H1 (cell line): Measurements from ENCODE around the gene SLC66A1. TPM values are rescaled to one million over a fixed set of nuclear protein-coding genes. Genes with fewer than 3 reads are reported as not detected.

Experiments
- ATF3 ChIP-seq: IDR thresholded peaks from 2 replicates; pipeline ENCODE4 v1.6.1; 2011; ENCODE audit warnings: low read depth, mild to moderate bottlenecking, low read length; ENCODE audit not compliant: insufficient read depth
- BACH1 ChIP-seq: IDR thresholded peaks from 2 replicates; pipeline ENCODE4 v1.6.1; 2012; ENCODE audit warnings: low read length, improper control_type of control experiment
- BRCA1 ChIP-seq: IDR thresholded peaks from 2 replicates; pipeline ENCODE4 v1.6.1; 2012; ENCODE audit warnings: low read depth, low read length, improper control_type of control experiment
- EP300 ChIP-seq, 2 experiments: IDR thresholded peaks; 1 replicate in 1 of 2; 2 replicates in 1 of 2; pipeline ENCODE4 v1.6.1; 2011 to 2012; ENCODE audit warnings: low read depth in 2 of 2, low read length in 2 of 2, mild to moderate bottlenecking in 2 of 2, borderline replicate concordance in 1 of 2, inconsistent platforms in 1 of 2, moderate library complexity in 1 of 2
- GTF2F1 ChIP-seq: IDR thresholded peaks from 2 replicates; pipeline ENCODE4 v1.6.1; 2012; ENCODE audit warnings: low read depth, low read length, improper control_type of control experiment, borderline replicate concordance
- PHF8 ChIP-seq: fragments of 200-600 bp; sonication (generic); conservative IDR thresholded peaks from 2 replicates; pipeline ENCODE4 v1.7.1; 2012; ENCODE audit warnings: low read depth, mild to moderate bottlenecking, inconsistent platforms, low read length, moderate library complexity
- POLR2A ChIP-seq, 2 experiments: IDR thresholded peaks; 1 replicate in 1 of 2; 2 replicates in 1 of 2; pipeline ENCODE4 v1.6.1; 2011; ENCODE audit warnings: low read depth in 2 of 2, low read length in 2 of 2, mild to moderate bottlenecking in 2 of 2; ENCODE audit errors: control extremely low read depth in 1 of 2
- POU5F1 ChIP-seq: IDR thresholded peaks from 2 replicates; pipeline ENCODE4 v1.6.1; 2011; ENCODE audit warnings: low read depth, mild to moderate bottlenecking, low read length, moderate library complexity
- SP1 ChIP-seq: IDR thresholded peaks from 2 replicates; pipeline ENCODE4 v1.6.1; 2011; ENCODE audit warnings: low read depth, low read length
- TAF7 ChIP-seq: optimal IDR thresholded peaks from 2 replicates; pipeline ENCODE3; 2011; ENCODE audit warnings: low read depth, mild to moderate bottlenecking, inconsistent platforms, low read length, moderate library complexity, borderline replicate concordance
- USF2 ChIP-seq: IDR thresholded peaks from 2 replicates; pipeline ENCODE4 v1.6.1; 2011; ENCODE audit warnings: low read length, improper control_type of control experiment
- polyA plus RNA-seq, 7 experiments: library from polyadenylated mRNA; depleted of rRNA in 3 of 7; stranded (reverse) in 5 of 7; unstranded in 2 of 7; fragments of >200 nt in 5 of 7; fragments of 200-250 nt in 2 of 7; gene quantifications; 1 replicate in 5 of 7; 2 replicates in 1 of 7; 4 replicates in 1 of 7; pipeline versions ENCODE4 v1.2.1 to v1.2.3, GENCODE V29; 2011 to 2013; ENCODE audit warnings: missing spikeins in 2 of 7, mixed read lengths in 2 of 7
- total RNA-seq: library from RNA; stranded (reverse); fragmentation: NEBNext Ultra II Directional; extraction: Animal tissue kit (Norgen Biotek cat#: 25700); gene quantifications from 2 replicates; pipeline ENCODE4 v1.2.1, GENCODE V29; 2021

Gene SLC66A1
- total and polyA plus RNA-seq, 2 of the 8 experiments (the other 6 are each of a cell fraction or from before 2014, with no cell fraction given), result 16.8 to 27.9 TPM

DNA sequence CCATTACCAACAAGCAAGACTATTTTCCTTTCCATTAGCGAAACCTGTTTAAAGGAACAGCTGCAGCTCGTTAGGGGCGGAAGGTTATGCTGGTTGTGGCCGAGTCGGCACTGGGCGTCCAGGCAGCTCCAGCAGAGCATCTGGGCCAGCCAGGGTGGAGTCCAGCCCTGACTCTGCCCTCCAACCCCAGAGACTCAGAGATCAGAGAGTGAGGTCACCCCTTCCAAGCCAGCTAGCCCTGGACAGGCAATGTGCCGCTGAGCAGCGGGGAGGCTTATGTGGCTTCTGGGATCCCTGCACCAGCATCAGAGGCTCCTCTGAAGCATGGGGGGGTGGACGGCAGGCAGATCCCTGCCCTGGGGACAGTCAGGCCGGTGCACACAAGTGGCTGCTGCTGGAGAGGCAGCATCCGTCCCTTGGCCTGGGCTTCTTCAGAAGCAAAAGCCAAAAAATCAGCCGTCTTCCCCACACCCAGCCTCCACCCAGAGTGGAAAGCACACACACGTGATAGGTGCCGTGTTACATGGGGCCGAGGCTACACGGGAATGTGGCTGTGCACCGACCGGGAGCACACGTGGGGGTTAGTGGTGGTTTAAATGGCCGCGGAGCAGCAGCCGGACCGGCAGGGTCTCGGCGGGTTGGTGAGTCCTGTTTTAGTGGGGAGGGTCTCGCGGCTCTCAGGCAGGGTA, 30.1 kb downstream of the SLC66A1 start (continued):
- TF ChIP-seq EP300 (IDR thresholded peaks at IDR 0.05; ENCODE audit: borderline replicate concordance in 1 of 2, low read depth in 2 of 2, low read length in 2 of 2) (no peak), POU5F1 (no peak), TAF7 (no peak), ATF3 (no peak), SP1 (no peak), USF2 (no peak), BACH1 (no peak), PHF8 (no peak), GTF2F1 (no peak), BRCA1 (no peak), POLR2A (IDR thresholded peaks at IDR 0.05; ENCODE audit: control extremely low read depth in 1 of 2, low read depth in 2 of 2, low read length in 2 of 2) (no peak)
